A673 (cell line): ENCODE measurements around the gene KRT82. TPM values are rescaled to one million over a fixed set of nuclear protein-coding genes. Genes with fewer than 3 reads are reported as not detected.
A peak's percentile ranks its signal among the peaks of the same experiment; 100 is the strongest.

Experiments used
- BruUV-seq: library from RNA; stranded (reverse); fragments of 400-500 nt; replicated peaks from 2 replicates; lab custom pipeline; 2021; lab: Mats Ljungman, UMichigan
- CTCF ChIA-PET: fragments of 300-600 bp; sonication (Branson Sonifier 250); formaldehyde crosslinking; loops from one replicate; lab custom pipeline; 2022; ENCODE audit warnings: antibody characterized with exemption; lab: Charles Lee
- POLR2A ChIA-PET: fragments of 300-600 bp; sonication (Branson Sonifier 250); formaldehyde crosslinking; loops from one replicate; lab custom pipeline; 2022; ENCODE audit warnings: antibody characterized with exemption; ENCODE audit not compliant: low non-redundant PET; lab: Charles Lee
- DNase-seq: peaks from one replicate; pipeline ENCODE4 v3.0.0-alpha.2; 2015; ENCODE audit warnings: low spot score
- H3K27ac ChIP-seq: fragments of 200-600 bp; sonication (generic); 2 replicates; pipeline ENCODE4 v1.5.1; 2016; ENCODE audit warnings: mixed run types, low read depth, mild to moderate bottlenecking, mixed read lengths, antibody characterized with exemption, low read length; ENCODE audit not compliant: poor library complexity, severe bottlenecking
- H3K27me3 ChIP-seq: fragments of 200-600 bp; sonication (generic); replicated peaks from 2 replicates; pipeline ENCODE4 v1.6.1; 2017; ENCODE audit warnings: mixed run types, low read depth, mild to moderate bottlenecking, mixed read lengths, antibody characterized with exemption, low read length; ENCODE audit not compliant: insufficient read depth, poor library complexity
- H3K36me3 ChIP-seq: fragments of 200-600 bp; sonication (generic); 2 replicates; pipeline ENCODE4 v1.6.1; 2016; ENCODE audit warnings: mixed run types, mild to moderate bottlenecking, mixed read lengths, antibody characterized with exemption, low read length; ENCODE audit not compliant: insufficient read depth, poor library complexity, severe bottlenecking
- H3K4me1 ChIP-seq: fragments of 200-600 bp; sonication (generic); 2 replicates; pipeline ENCODE4 v1.6.1; 2017; ENCODE audit warnings: mixed run types, mild to moderate bottlenecking, mixed read lengths, antibody characterized with exemption, low read length; ENCODE audit not compliant: insufficient read depth, poor library complexity, severe bottlenecking
- H3K4me3 ChIP-seq: fragments of 200-600 bp; sonication (generic); 2 replicates; pipeline ENCODE4 v1.5.1; 2016; ENCODE audit warnings: low read depth, mixed run types, mild to moderate bottlenecking, mixed read lengths, low read length; ENCODE audit not compliant: poor library complexity, severe bottlenecking
- H3K9me3 ChIP-seq: fragments of 200-600 bp; sonication (generic); 2 replicates; pipeline ENCODE4 v1.6.1; 2016; ENCODE audit warnings: mixed run types, low read depth, mild to moderate bottlenecking, mixed read lengths, antibody characterized with exemption, low read length; ENCODE audit not compliant: poor library complexity, severe bottlenecking
- CTCF ChIP-seq: fragments of 300-800, 200-600 bp; sonication (generic); conservative IDR thresholded peaks from 2 replicates; pipeline ENCODE4 v1.5.1; 2017; ENCODE audit warnings: low read depth, mild to moderate bottlenecking, antibody characterized with exemption, low read length, moderate library complexity, mixed read lengths
- EZH2 ChIP-seq: fragments of 200-600 bp; sonication (generic); IDR thresholded peaks from 2 replicates; pipeline ENCODE4 v1.6.1; 2017; ENCODE audit warnings: borderline replicate concordance, low read depth, mild to moderate bottlenecking, mixed read lengths, antibody characterized with exemption, low read length; ENCODE audit not compliant: poor library complexity, severe bottlenecking
- intact Hi-C: fragments of 100-400 bp; cut with micrococcal nuclease; formaldehyde crosslinking; loops from one replicate; pipeline ENCODE4 v1.10.0; 2022; ENCODE audit not compliant: unreplicated experiment
- total RNA-seq: library from RNA; stranded (reverse); gene quantifications from 2 replicates; pipeline ENCODE4 v1.2.3, GENCODE V29; 2021

Gene KRT82
- total RNA-seq, 1 experiment from 2014 or later = not detected

GRCh38 chr12:52362118-52362726, 43.9 kb downstream of the KRT82 start:
- no TSS peak for BruUV-seq
- Histone ChIP-seq H3K9me3 (no peaks in the 10 kb centered on the region), H3K36me3 (no peaks in the 10 kb centered on the region), H3K27me3 (no peaks in the 10 kb centered on the region), H3K4me3 (no peak overlapping the region), H3K4me1 (peaks cover 12% of the 10 kb centered on the region), H3K27ac (no peak overlapping the region)
- TF ChIP-seq CTCF = peak; percentile 47
- no peak for TF ChIP-seq EZH2
- intact Hi-C loops = no loop called here
- ChIA-PET CTCF (interaction anchor here (0.5 to 0.7 kb wide), 2 partner anchors 207 to 516 kb away, joined by 3 read pairs; no protein-coding TSS in a partner anchor), POLR2A (no interaction called here)
- no peak for DNase-seq

GRCh38 chr12:52361553-52361952, 44.6 kb downstream of the KRT82 start:
- Histone ChIP-seq H3K27ac (no peak overlapping the region), H3K4me3 (no peak overlapping the region), H3K27me3 (no peaks in the 10 kb centered on the region), H3K36me3 (no peaks in the 10 kb centered on the region), H3K4me1 (peaks cover 12% of the 10 kb centered on the region), H3K9me3 (no peaks in the 10 kb centered on the region)
- no TSS peak for BruUV-seq
- POLR2A ChIA-PET = interaction anchor here (0.6 kb wide), 1 partner anchor 579 kb away, joined by 3 read pairs; no protein-coding TSS in a partner anchor
- intact Hi-C loops = no loop called here
- TF ChIP-seq EZH2 = no peak
- TF ChIP-seq CTCF = no peak
- DNase-seq = no peak
- CTCF ChIA-PET = interaction anchor here (0.5 to 1.0 kb wide), 4 partner anchors 19 to 517 kb away, joined by 3 read pairs; no protein-coding TSS in a partner anchor

- H3K4me1 ChIP-seq = peaks cover 12% of the 10 kb centered on the region
- TF ChIP-seq CTCF = no peak
- TF ChIP-seq EZH2 = no peak
- intact Hi-C loops = no loop called here
- H3K36me3 ChIP-seq = no peaks in the 10 kb centered on the region
- no peaks in the 10 kb centered on the region for H3K9me3 ChIP-seq
- H3K27me3 ChIP-seq = no peaks in the 10 kb centered on the region
- no peak overlapping the region for H3K27ac ChIP-seq
- ChIA-PET CTCF (interaction anchor here (1.0 kb wide), 1 partner anchor 19 kb away, joined by 3 read pairs; no protein-coding TSS in a partner anchor), POLR2A (interaction anchor here (0.6 kb wide), 1 partner anchor 580 kb away, joined by 3 read pairs; no protein-coding TSS in a partner anchor)
- BruUV-seq = no TSS peak
- H3K4me3 ChIP-seq = no peak overlapping the region
- DNase-seq = no peak
These were observed 45.4 kb downstream of the KRT82 start for GRCh38 chr12:52360663-52361271.
